ENCODE results near the gene MED25. TPM values are rescaled to one million over a fixed set of nuclear protein-coding genes. Genes with fewer than 3 reads are reported as not detected.
"Not testable (repeated sequence)": the region's sequence is repeated elsewhere in the genome, so short reads cannot be mapped to it uniquely, and the experiment has no call there.

Gene MED25
- total RNA-seq, 2 donors from 2014 or later: 38.4 to 173 TPM

DNA sequence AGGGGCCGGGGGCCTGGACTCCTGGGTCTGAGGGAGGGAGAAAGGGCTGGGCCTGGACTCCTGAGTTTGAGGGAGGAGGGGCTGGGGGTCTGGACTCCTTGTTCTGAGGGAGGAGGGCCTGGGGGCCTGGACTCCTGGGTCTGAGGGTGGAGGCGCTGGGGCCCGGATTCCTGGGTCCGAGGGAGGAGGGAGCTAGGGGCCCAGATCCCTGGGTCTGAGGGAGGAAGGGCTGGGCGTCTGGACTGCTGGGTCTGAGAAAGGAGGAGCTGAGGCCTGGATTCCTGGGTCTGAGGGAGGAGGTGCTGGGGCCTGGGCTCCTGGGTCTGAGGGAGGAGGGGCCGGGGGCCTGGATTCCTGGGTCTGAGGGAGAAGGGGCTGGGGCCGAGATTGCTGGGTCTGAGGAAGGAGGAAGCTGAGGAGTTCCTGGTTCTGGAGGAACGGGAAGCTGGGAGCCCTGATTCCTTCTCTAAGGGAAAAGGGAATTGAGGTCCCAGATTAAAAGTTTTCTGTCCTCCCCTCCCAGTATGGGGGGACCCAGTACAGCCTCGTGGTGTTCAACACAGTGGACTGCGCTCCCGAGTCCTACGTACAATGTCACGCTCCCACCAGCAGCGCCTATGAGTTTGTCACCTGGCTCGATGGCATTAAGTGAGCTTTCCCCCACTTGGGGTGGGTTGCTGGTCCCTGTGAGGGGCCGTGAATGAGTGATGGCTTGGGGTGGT is 721 bp downstream of the MED25 start:
- no peak for DNase-seq (ENCODE audit: low spot score)
- H3K4me3 ChIP-seq: peak overlapping the region; percentile 67 to 79
- H3K4me1 ChIP-seq (replicated peaks): peaks cover 3% of the 10 kb centered on the region
- H3K36me3 ChIP-seq: no peaks in the 10 kb centered on the region
- H3K27ac ChIP-seq: peak overlapping the region; percentile 91 to 93
- TF ChIP-seq, protein P1, sequence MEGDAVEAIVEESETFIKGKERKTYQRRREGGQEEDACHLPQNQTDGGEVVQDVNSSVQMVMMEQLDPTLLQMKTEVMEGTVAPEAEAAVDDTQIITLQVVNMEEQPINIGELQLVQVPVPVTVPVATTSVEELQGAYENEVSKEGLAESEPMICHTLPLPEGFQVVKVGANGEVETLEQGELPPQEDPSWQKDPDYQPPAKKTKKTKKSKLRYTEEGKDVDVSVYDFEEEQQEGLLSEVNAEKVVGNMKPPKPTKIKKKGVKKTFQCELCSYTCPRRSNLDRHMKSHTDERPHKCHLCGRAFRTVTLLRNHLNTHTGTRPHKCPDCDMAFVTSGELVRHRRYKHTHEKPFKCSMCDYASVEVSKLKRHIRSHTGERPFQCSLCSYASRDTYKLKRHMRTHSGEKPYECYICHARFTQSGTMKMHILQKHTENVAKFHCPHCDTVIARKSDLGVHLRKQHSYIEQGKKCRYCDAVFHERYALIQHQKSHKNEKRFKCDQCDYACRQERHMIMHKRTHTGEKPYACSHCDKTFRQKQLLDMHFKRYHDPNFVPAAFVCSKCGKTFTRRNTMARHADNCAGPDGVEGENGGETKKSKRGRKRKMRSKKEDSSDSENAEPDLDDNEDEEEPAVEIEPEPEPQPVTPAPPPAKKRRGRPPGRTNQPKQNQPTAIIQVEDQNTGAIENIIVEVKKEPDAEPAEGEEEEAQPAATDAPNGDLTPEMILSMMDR (IDR thresholded peaks at IDR 0.05): no peak
- TF ChIP-seq POLR2A (IDR thresholded peaks at IDR 0.05) (no peak), POLR2AphosphoS5 (IDR thresholded peaks at IDR 0.05) (no peak)
- intact Hi-C loops (cut with DNase I): loop anchor here (5.0 kb wide), 1 partner anchor 33 kb away; the partner anchor contains the start of gene PTOV1
- no peaks in the 10 kb centered on the region for H3K27me3 ChIP-seq (replicated peaks; ENCODE audit: insufficient read depth)
- no peaks in the 10 kb centered on the region for H3K9me3 ChIP-seq
- WGBS: 16% methylated on average over 16 of the region's 16 CpGs

DNA sequence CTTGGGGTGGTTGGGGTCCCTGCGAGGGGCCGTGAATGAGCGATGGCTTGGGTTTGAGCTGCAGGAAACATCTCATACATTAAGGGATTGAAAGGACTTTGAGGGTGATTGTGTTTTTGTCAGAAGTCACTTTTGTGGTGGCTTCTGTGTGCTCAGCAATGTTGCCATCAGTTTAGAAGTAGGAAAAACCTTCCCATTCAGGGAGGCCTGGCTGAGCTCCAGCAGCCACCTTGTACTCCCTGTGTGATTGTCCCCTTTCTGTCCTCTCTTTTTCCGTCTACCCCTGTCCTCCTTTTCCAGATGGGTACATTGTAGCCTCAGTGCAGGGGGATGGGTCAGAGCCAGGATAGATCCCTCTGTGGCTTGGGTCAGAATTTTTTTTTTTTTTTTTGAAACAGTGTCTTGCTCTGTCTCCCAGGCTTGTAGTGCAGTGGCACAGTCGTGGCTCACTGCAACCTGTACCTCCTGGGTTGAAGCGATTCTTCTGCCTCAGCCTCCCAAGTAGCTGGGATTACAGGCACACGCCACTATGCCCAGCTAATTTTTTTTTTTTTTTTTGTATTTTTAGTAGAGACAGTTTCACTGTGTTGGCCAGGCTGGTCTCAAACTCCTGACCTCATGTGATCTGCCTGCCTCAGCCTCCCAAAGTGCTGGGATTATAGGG is 1.5 kb downstream of the MED25 start:
- intact Hi-C loops (cut with DNase I): loop anchor here (5.0 kb wide), 1 partner anchor 33 kb away; the partner anchor contains the start of gene PTOV1
- 81% methylated on average over 7 of the region's 7 CpGs for WGBS
- not testable (repeated sequence) for H3K36me3 ChIP-seq; DNase-seq (ENCODE audit: low spot score); H3K4me1 ChIP-seq (replicated peaks); H3K9me3 ChIP-seq; H3K27ac ChIP-seq; H3K27me3 ChIP-seq (replicated peaks; ENCODE audit: insufficient read depth)
- H3K4me3 ChIP-seq: peak overlapping the region; percentile 67 to 79

DNA sequence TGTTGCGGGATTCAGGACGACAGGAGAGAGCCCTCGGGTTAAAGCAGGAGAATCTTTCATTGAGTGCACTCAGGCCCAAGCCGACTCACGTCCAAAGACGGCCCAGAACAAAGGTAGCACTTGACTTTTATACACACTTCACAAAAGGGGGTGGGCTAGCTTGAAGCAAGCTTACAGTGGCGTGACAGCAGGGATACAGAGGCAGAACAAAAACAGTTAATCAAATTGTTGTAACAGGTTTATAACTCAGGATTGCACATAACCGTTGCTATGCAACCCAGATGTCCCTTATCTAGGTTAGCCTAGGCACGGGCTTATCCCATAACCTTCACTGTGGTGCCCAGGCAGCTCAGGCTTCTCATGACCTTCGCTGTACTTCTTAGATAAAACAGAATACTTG is 2.0 kb downstream of the MED25 start:
- no peaks in the 10 kb centered on the region for H3K9me3 ChIP-seq
- H3K27me3 ChIP-seq (replicated peaks; ENCODE audit: insufficient read depth): no peaks in the 10 kb centered on the region
- no peaks in the 10 kb centered on the region for H3K36me3 ChIP-seq
- intact Hi-C loops (cut with DNase I): no loop called here
- H3K27ac ChIP-seq: no peak overlapping the region
- TF ChIP-seq POLR2A (IDR thresholded peaks at IDR 0.05) (no peak), POLR2AphosphoS5 (IDR thresholded peaks at IDR 0.05) (no peak)
- TF ChIP-seq, protein P1 (IDR thresholded peaks at IDR 0.05): no peak
- WGBS: 74% methylated on average over 10 of the region's 10 CpGs
- H3K4me1 ChIP-seq (replicated peaks): peaks cover 3% of the 10 kb centered on the region
- no peak for DNase-seq (ENCODE audit: low spot score)
- no peak overlapping the region for H3K4me3 ChIP-seq

DNA sequence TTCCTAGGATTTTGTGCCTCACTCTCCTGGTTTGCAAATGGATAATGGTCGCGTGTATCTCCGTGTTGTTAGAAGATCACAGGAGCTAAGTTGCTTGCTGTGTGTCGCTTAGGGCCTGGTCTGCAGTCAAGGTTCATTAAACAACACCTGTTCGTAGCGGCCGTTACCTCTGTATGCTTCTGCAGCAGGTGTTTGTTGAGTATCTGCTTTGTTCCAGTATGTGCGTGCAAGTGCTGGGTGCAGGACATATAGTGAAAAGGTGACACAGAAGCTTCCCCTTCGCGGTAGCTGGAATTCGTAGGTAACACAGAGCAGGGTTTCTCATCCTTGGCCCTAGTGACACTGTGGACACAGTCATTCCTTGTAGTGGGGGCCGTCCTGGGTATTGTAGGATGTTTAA is 5.4 kb downstream of the MED25 start:
- H3K36me3 ChIP-seq: peaks cover 0 to 3% of the 10 kb centered on the region in 2 donors
- no peak for DNase-seq (ENCODE audit: low spot score)

DNA sequence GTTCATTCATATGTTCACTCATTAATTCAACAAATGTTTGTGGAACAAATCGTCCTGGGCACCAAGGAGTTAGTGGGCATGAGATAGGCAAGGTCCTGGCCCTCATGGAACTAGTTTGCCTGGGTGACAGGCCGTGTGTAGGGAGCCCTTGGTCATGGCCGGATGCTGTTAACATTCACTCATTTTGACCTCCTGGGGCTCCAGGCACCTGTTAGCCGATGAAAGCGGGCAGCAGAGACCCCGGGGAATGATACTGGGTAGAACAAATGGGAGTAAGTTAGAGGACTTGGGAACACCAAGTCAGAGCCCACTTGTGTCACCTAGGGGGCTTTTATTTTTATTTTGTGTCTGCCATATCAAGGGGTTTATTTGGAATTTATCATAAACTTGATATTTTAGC is 6.6 kb downstream of the MED25 start:
- no peak overlapping the region for H3K27ac ChIP-seq
- peaks cover 0 to 6% of the 10 kb centered on the region in 2 donors for H3K36me3 ChIP-seq
- H3K9me3 ChIP-seq: no peaks in the 10 kb centered on the region
- intact Hi-C loops (cut with DNase I): no loop called here
- H3K4me1 ChIP-seq (replicated peaks): no peaks in the 10 kb centered on the region
- no peaks in the 10 kb centered on the region for H3K27me3 ChIP-seq (replicated peaks; ENCODE audit: insufficient read depth)
- no peak overlapping the region for H3K4me3 ChIP-seq
- DNase-seq (ENCODE audit: low spot score): no peak
- 88% methylated on average over 6 of the region's 6 CpGs for WGBS
- TF ChIP-seq POLR2A (IDR thresholded peaks at IDR 0.05) (no peak), POLR2AphosphoS5 (IDR thresholded peaks at IDR 0.05) (no peak)
- TF ChIP-seq, protein P1 (IDR thresholded peaks at IDR 0.05): no peak

More for the DNA sequence above, 5.4 kb downstream of the MED25 start:
- Histone ChIP-seq H3K4me1 (replicated peaks) (peaks cover 3% of the 10 kb centered on the region), H3K27me3 (replicated peaks; ENCODE audit: insufficient read depth) (no peaks in the 10 kb centered on the region), H3K9me3 (no peaks in the 10 kb centered on the region), H3K27ac (no peak overlapping the region), H3K4me3 (no peak overlapping the region)
- WGBS: 90% methylated on average over 12 of the region's 12 CpGs
- TF ChIP-seq POLR2AphosphoS5 (IDR thresholded peaks at IDR 0.05) (no peak), POLR2A (IDR thresholded peaks at IDR 0.05) (no peak)
- TF ChIP-seq, protein P1 (IDR thresholded peaks at IDR 0.05): no peak
- intact Hi-C loops (cut with DNase I): no loop called here

All from prostate gland (tissue), 2 donors.